ENCODE data around the gene GMNN. TPM values are rescaled to one million over a fixed set of nuclear protein-coding genes. Genes with fewer than 3 reads are reported as not detected.

GMNN gene
- polyA plus RNA-seq, 3 donors: 2.6 to 5.2 (median 2.9) TPM

DNA sequence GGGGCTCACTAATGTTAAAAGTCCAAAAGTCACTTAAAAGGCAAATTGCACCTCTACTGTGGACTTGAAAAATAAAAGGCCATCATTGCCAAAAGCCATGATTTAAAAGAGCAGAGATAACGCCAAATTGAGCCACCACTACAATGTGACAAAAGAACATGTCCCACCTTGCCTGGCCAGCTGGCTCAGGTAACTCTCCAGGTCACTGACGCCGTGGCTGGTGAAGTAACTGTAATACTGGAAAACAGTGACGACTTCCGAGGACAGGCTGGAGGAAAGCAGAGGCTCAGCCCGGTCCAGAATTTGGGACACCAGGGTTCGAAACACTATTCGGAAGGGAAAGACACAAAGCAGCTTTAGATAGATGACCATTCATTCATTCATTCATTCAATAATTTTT lies 53.2 kb downstream of the GMNN start:
- WGBS (ENCODE audit: insufficient coverage): 86% methylated on average over 3 of the region's 8 CpGs
- Histone ChIP-seq H3K79me2 (ENCODE audit: insufficient read depth, low read length) (no peaks in the 10 kb centered on the region), H3K27me3 (ENCODE audit: control insufficient read depth in 2 of 2, insufficient read depth in 2 of 2, low read length in 2 of 2) (no peaks in the 10 kb centered on the region), H3K9ac (ENCODE audit: insufficient read depth, low read length, poor library complexity, severe bottlenecking) (no peak overlapping the region), H3K4me3 (replicated peaks in 1 of 3; ENCODE audit: low read depth in 2 of 3, low read length in 3 of 3) (no peak overlapping the region), H3K9me3 (replicated peaks in 1 of 2; ENCODE audit: control insufficient read depth in 1 of 2, insufficient read depth in 1 of 2, low read length in 2 of 2) (no peaks in the 10 kb centered on the region), H4K20me1 (ENCODE audit: insufficient read depth, low read length) (peaks cover 99% of the 10 kb centered on the region), H3K4me2 (replicated peaks; ENCODE audit: extremely low read depth, low read length, poor library complexity, severe bottlenecking) (no peak overlapping the region), H2AFZ (ENCODE audit: insufficient read depth, low read depth, low read length, poor library complexity, severe bottlenecking) (no peak overlapping the region), H3K36me3 (replicated peaks in 1 of 2; ENCODE audit: control insufficient read depth in 1 of 2, insufficient read depth in 2 of 2, low read length in 2 of 2) (peaks cover 100% of the 10 kb centered on the region in 2 donors), H3K27ac (ENCODE audit: low read depth in 1 of 2, low read length in 2 of 2) (no peak overlapping the region), H3K4me1 (ENCODE audit: control insufficient read depth in 1 of 2, insufficient read depth in 2 of 2, low read length in 2 of 2) (no peaks in the 10 kb centered on the region)
- Mint-ChIP-seq H3K4me1 (no peaks in the 10 kb centered on the region), H3K27ac (peak overlapping the region in 1 of 7 donors; percentile 10), H3K36me3 (peaks cover 91 to 100% of the 10 kb centered on the region in 2 donors), H3K4me3 (no peak overlapping the region), H3K9me3 (no peaks in the 10 kb centered on the region), H3K27me3 (ENCODE audit: low read depth in 3 of 3) (peaks cover 0 to 2% (median 0%) of the 10 kb centered on the region in 3 donors)
- TF ChIP-seq, protein P1, sequence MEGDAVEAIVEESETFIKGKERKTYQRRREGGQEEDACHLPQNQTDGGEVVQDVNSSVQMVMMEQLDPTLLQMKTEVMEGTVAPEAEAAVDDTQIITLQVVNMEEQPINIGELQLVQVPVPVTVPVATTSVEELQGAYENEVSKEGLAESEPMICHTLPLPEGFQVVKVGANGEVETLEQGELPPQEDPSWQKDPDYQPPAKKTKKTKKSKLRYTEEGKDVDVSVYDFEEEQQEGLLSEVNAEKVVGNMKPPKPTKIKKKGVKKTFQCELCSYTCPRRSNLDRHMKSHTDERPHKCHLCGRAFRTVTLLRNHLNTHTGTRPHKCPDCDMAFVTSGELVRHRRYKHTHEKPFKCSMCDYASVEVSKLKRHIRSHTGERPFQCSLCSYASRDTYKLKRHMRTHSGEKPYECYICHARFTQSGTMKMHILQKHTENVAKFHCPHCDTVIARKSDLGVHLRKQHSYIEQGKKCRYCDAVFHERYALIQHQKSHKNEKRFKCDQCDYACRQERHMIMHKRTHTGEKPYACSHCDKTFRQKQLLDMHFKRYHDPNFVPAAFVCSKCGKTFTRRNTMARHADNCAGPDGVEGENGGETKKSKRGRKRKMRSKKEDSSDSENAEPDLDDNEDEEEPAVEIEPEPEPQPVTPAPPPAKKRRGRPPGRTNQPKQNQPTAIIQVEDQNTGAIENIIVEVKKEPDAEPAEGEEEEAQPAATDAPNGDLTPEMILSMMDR (IDR thresholded peaks at IDR 0.05): no peak
- intact Hi-C loops (cut with micrococcal nuclease): no loop called here
- no peak for DNase-seq

DNA sequence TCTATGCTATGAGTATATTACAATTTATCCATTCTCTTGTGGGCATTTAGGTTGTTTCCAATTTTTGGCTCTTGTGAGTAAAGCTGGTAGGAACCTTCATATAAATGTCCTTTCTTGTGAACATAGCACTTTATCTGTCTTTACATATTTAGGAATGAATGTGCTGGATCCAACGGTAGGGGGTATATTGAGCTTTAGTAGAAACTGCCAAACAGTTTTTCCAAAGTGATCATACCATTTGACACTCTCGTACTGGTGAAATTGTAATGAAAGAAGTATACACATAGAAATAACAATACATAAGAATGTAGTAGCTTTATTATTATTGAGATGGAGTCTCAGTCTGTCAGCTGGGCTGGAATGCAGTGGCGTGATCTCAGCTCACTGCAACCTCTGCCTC lies 54.9 kb downstream of the GMNN start:
- Mint-ChIP-seq H3K4me3 (no peak overlapping the region), H3K27ac (no peak overlapping the region), H3K36me3 (peaks cover 91 to 100% of the 10 kb centered on the region in 2 donors)

More for the DNA sequence above, 54.9 kb downstream of the GMNN start:
- Histone ChIP-seq H3K4me1 (ENCODE audit: control insufficient read depth in 1 of 2, insufficient read depth in 2 of 2, low read length in 2 of 2) (no peaks in the 10 kb centered on the region), H3K9ac (ENCODE audit: insufficient read depth, low read length, poor library complexity, severe bottlenecking) (no peak overlapping the region), H3K4me3 (replicated peaks in 1 of 3; ENCODE audit: low read depth in 2 of 3, low read length in 3 of 3) (no peak overlapping the region), H2AFZ (ENCODE audit: insufficient read depth, low read depth, low read length, poor library complexity, severe bottlenecking) (no peak overlapping the region), H3K79me2 (ENCODE audit: insufficient read depth, low read length) (no peaks in the 10 kb centered on the region), H3K27me3 (ENCODE audit: control insufficient read depth in 2 of 2, insufficient read depth in 2 of 2, low read length in 2 of 2) (no peaks in the 10 kb centered on the region), H3K36me3 (replicated peaks in 1 of 2; ENCODE audit: control insufficient read depth in 1 of 2, insufficient read depth in 2 of 2, low read length in 2 of 2) (peaks cover 100% of the 10 kb centered on the region in 2 donors), H4K20me1 (ENCODE audit: insufficient read depth, low read length) (peaks cover 99% of the 10 kb centered on the region), H3K9me3 (replicated peaks in 1 of 2; ENCODE audit: control insufficient read depth in 1 of 2, insufficient read depth in 1 of 2, low read length in 2 of 2) (no peaks in the 10 kb centered on the region), H3K27ac (ENCODE audit: low read depth in 1 of 2, low read length in 2 of 2) (no peak overlapping the region), H3K4me2 (replicated peaks; ENCODE audit: extremely low read depth, low read length, poor library complexity, severe bottlenecking) (no peak overlapping the region)
- no CpG with 5 or more reads among the region's 3 CpGs for WGBS (ENCODE audit: insufficient coverage)
- TF ChIP-seq, protein P1 (IDR thresholded peaks at IDR 0.05): no peak
- no peak for DNase-seq
- intact Hi-C loops (cut with micrococcal nuclease): no loop called here
- H3K9me3 Mint-ChIP-seq: no peaks in the 10 kb centered on the region
- H3K27me3 Mint-ChIP-seq (ENCODE audit: low read depth in 3 of 3): peaks cover 0 to 2% (median 0%) of the 10 kb centered on the region in 3 donors
- H3K4me1 Mint-ChIP-seq: no peaks in the 10 kb centered on the region

All from CD14-positive monocyte (primary cell).